GM12872 (cell line): Measurements from ENCODE around the gene CPSF4L.

ENCODE experiments used
- TF ChIP-seq, protein P1 (sequence below): IDR thresholded peaks from 3 replicates; pipeline ENCODE4 v1.5.1; 2011; ENCODE audit warnings: low read depth, mild to moderate bottlenecking, low read length, moderate library complexity; ENCODE audit not compliant: insufficient read depth

CPSF4L gene

DNA sequence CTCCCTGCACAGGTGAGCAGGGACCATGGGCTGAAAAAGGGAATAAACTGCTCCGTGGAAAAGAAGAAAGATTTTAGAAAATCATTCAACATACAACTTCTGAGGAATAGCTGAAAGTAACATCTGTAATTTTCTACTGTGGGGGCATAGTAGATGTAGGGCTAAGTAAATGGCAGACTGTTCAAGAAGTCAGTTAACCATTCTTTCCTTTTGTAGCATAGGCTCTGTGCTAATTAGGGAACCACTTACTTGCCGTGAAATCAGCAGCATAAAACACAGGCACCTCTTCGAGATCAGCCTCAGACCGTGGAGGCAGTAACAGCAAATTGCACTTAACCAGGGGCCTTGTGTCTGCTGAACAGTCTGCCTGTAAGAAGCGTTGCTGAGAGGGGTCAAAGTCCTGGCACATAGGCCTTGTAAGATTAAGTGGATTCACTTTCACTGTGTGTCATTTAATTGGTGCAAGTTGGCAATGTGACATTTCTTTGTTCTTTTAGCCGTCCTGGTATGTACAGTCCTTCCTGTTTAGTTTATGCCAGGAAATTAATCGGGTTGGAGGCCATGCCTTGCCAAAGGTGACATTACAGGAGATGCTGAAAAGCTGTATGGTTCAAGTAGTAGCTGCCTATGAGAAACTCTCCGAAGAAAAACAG is 58.4 kb downstream of the CPSF4L start:
- TF ChIP-seq, protein P1, sequence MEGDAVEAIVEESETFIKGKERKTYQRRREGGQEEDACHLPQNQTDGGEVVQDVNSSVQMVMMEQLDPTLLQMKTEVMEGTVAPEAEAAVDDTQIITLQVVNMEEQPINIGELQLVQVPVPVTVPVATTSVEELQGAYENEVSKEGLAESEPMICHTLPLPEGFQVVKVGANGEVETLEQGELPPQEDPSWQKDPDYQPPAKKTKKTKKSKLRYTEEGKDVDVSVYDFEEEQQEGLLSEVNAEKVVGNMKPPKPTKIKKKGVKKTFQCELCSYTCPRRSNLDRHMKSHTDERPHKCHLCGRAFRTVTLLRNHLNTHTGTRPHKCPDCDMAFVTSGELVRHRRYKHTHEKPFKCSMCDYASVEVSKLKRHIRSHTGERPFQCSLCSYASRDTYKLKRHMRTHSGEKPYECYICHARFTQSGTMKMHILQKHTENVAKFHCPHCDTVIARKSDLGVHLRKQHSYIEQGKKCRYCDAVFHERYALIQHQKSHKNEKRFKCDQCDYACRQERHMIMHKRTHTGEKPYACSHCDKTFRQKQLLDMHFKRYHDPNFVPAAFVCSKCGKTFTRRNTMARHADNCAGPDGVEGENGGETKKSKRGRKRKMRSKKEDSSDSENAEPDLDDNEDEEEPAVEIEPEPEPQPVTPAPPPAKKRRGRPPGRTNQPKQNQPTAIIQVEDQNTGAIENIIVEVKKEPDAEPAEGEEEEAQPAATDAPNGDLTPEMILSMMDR, result no peak

DNA sequence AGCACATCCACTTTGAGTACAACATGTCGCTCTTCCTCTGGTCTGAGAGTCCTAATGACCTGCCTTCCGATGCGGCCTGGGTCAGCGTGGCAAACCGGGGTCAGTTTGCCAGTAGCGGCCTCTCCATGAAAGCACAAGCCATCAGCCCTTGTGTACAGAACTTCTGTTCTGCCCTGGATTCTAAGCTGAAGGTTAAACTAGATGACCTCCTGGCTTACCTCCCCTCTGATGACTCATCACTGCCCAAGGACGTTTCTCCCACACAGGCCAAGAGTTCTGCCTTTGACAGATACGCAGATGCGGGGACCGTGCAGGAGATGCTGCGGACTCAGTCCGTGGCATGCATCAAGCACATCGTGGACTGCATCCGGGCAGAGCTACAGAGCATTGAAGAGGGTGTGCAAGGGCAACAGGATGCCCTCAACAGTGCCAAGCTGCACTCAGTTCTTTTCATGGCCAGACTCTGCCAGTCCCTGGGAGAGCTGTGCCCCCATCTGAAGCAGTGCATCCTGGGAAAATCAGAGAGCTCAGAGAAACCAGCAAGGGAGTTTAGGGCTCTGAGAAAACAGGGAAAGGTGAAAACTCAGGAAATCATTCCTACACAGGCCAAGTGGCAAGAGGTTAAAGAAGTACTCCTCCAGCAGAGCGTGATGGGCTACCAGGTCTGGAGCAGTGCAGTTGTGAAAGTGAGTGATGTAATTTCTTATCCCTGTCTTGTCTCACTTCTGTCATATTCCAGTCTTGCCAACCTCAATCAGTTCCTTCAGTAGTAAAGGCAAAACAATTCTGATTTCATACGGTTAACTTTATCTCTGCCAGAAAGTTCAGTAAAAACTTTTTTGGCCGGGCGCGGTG is 60.2 kb downstream of the CPSF4L start:
- TF ChIP-seq, protein P1, result no peak

DNA sequence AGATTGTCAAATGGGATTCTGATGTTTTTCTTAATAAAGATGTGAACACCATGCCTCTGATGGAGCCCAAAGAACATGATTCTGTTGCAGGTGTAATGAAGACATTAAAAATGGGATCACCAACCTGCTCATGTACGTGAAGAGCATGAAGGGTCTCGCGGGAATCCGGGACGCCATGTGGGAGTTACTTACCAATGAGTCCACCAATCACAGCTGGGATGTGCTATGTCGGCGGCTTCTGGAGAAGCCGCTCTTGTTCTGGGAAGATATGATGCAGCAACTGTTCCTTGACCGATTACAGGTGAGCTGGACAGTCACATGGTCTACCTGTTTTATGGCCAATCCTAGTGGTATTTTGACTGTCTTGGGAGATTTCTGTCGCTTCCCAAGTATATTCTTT is 61.2 kb downstream of the CPSF4L start:
- TF ChIP-seq, protein P1, result no peak

DNA sequence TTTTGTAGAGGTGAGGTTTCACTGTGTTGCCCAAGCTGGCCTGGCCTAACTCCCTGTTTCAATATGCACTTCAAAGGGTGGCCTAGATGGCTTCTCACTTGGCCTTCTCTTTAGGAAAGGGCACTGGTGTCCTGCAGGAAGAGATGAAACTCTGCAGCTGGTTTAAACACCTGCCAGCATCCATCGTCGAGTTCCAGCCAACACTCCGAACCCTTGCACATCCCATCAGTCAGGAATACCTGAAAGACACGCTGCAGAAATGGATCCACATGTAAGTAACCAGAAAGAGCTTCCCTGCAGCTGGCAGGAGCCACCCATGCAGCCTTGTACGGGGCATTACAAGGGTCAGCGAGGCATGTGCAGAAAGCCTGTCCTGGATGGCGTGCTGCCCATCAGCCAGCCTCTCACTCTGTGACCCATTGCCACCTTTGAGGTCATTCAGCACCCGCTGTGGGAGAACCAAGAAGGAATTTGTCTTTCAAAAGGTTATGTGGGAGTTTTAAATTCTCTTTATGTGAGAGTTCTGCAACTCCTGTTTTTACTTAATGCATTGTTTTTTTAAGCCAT is 61.8 kb downstream of the CPSF4L start:
- TF ChIP-seq, protein P1, result no peak

DNA sequence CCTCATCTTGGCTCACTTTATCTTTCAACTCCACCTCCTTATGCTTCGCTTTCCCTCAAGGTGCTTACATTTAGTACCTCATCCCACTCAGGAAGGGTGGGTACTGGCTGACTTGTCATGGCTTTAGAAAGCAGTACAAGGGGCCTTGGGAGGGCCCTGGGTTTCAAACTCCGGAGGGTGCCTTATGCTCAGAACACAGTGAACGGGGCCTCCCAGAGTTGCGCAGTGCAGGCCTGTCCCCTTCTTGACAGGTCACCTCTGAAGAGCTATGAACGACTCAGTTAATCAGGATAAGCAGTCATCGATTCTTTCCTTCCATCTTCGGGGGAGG is 62.8 kb downstream of the CPSF4L start:
- TF ChIP-seq, protein P1, result no peak
